Transverse colon (tissue), 4 donors: ENCODE results near the gene AGTRAP. TPM values are rescaled to one million over a fixed set of nuclear protein-coding genes. Genes with fewer than 3 reads are reported as not detected.

Experiments used
- DNase-seq: peaks from one replicate; pipeline ENCODE4 v3.0.0-alpha.2; 2019
- H3K27ac ChIP-seq, 4 donors: fragments of 200-600 bp; sonication (generic); 2 replicates each; pipeline ENCODE4 v1.5.1; 2016 to 2018; ENCODE audit warnings: inconsistent platforms in 4 of 4
- H3K27me3 ChIP-seq: fragments of 200-600 bp; sonication (generic); 2 replicates; pipeline ENCODE4 v1.5.1; 2017; ENCODE audit warnings: inconsistent platforms
- H3K36me3 ChIP-seq, 4 donors: fragments of 200-600 bp; sonication (generic); 2 replicates each; pipeline ENCODE4 v1.5.1; 2017 to 2019; ENCODE audit warnings: inconsistent platforms in 4 of 4
- H3K4me1 ChIP-seq, 4 donors: fragments of 200-600 bp; sonication (generic); 2 replicates each; pipeline ENCODE4 v1.5.1; 2017 to 2020; ENCODE audit warnings: inconsistent platforms in 4 of 4
- H3K4me3 ChIP-seq, 4 donors: fragments of 200-600 bp; sonication (generic); 1 replicate in 1 of 4; 2 replicates in 3 of 4; pipeline versions ENCODE4 v1.5.1 to v1.6.1; 2017 to 2019; ENCODE audit warnings: inconsistent platforms in 4 of 4
- H3K9me3 ChIP-seq, 2 donors: fragments of 200-600 bp; sonication (generic); 2 replicates each; pipeline ENCODE4 v1.5.1; 2017 to 2019; ENCODE audit warnings: inconsistent platforms in 2 of 2
- EP300 ChIP-seq: sonication (generic); formaldehyde crosslinking; IDR thresholded peaks from one replicate; pipeline ENCODE4 v1.6.1; 2017; ENCODE audit warnings: antibody characterized with exemption, low read depth
- POLR2A ChIP-seq: fragments of 450-650 bp; IDR thresholded peaks from one replicate; pipeline ENCODE4 v1.6.1; 2016; ENCODE audit warnings: antibody characterized with exemption, mild to moderate bottlenecking, moderate library complexity
- POLR2AphosphoS5 ChIP-seq, 3 donors: sonication (generic); formaldehyde crosslinking; IDR thresholded peaks; one replicate each; pipeline ENCODE4 v1.6.1; 2016; ENCODE audit warnings: antibody characterized with exemption in 3 of 3
- WGBS, 2 donors: methylation state at CpG; one replicate each; pipeline ENCODE4 v1.1.5; 2018; ENCODE audit warnings: low coverage in 1 of 2; 5-methylcytosine and 5-hydroxymethylcytosine counted together
- in situ Hi-C, 4 donors: fragments of 200-750 bp; cut with MboI; loops; one replicate each; pipeline versions ENCODE4 v1.15.0 to v1.15.1; 2017; ENCODE audit warnings: low sequenced_read_pairs in 3 of 4, low pct_ligation_motif_present in 1 of 4, low pct_unique_long_range_greater_than_20kb in 1 of 4
- intact Hi-C: fragments of 100-400 bp; cut with DNase I; formaldehyde crosslinking; loops from one replicate; pipeline ENCODE4 v1.15.1; 2023; ENCODE audit warnings: low total_unique reads
- total RNA-seq, 4 donors: library from RNA; depleted of rRNA; stranded (reverse); fragments of >200 nt; gene quantifications; one replicate each; pipeline ENCODE4 v1.1.0, GENCODE V29; 2016
- TF ChIP-seq, protein P1 (sequence below), 5 experiments: fragments of 200-600 bp in 3 of 5; fragments of 450-650 bp in 2 of 5; sonication (generic) in 3 of 5; IDR thresholded peaks; 1 replicate in 2 of 5; 2 replicates in 3 of 5; pipeline ENCODE4 v1.5.1; 2016 to 2017; ENCODE audit warnings: antibody characterized with exemption in 5 of 5, inconsistent platforms in 3 of 5, mild to moderate bottlenecking in 2 of 5, moderate library complexity in 1 of 5

AGTRAP gene, protein sequence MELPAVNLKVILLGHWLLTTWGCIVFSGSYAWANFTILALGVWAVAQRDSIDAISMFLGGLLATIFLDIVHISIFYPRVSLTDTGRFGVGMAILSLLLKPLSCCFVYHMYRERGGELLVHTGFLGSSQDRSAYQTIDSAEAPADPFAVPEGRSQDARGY
- total RNA-seq: 10 to 100 TPM in 3 of 4 donors, 1 to 10 TPM in 1; 1.2 to 27.0 (median 22.7) TPM

DNA sequence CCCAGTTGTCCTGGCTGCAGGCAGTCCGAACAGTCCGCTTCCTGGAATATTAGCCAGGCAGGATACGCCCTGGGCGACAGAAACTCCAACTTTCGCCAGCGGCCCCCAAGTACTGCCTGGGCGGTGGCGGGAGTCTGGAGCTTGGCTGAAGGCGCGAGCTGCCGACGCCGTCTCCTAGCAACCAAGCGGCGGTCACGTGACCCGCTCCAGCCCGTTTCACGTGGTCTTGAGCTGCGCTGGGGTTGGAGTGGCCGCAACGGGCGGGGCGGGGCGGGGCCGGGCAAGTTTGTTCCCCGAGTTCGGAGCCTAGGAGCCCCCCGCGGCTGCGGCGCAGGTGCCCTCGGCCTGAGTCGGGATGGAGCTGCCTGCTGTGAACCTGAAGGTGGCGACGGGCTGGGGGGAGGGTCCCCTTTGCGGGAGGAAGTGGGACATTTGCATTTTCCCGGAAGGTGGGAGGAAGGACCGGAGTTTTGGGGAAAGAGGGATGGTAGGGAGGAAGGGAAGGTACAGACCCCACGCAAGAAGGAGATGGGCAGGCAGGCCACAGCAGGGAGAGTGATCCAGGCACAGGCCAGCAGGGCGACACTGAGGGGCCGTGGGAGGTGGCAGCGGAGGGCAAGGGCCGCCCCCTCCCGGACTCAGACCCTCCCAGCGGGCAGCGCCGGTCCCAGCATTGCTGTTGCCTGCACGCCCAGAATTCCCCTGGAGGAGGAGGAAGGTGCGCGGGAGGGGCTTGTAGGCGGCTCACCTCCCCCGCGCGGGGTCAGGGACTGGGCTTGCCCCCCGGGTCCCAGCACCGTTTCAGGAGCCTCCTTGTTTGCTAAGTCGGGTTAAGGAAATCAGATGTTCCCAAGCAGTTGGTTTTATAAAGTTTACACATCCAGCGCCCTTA is at the start of gene AGTRAP:
TSS of gene AGTRAP (plus strand) at position 283 of the 892 bp plus-strand sequence. CDS start at position 356, 73 bp downstream.
- peak within 1 kb of the TSS; percentile 67 to 82 (median 78) for H3K4me3 ChIP-seq
- in situ Hi-C loops: no loop called here
- H3K27me3 ChIP-seq: no peaks in the 10 kb centered on the region
- WGBS, 2 donors: 0 to 1% methylated on average over 5 to 55 of the region's 59 CpGs
- peak within 1 kb of the TSS; percentile 77 to 90 (median 84) for H3K27ac ChIP-seq
- H3K36me3 ChIP-seq: no peaks in the 10 kb centered on the region
- no peaks in the 10 kb centered on the region for H3K9me3 ChIP-seq
- peaks cover 6 to 39% (median 24%) of the 10 kb centered on the region in 4 donors for H3K4me1 ChIP-seq
- intact Hi-C loops: loop anchor here (10.0 kb wide), 1 partner anchor 69 kb away; the partner anchor contains the start of genes CLCN6 and MTHFR
- DNase-seq: peak; percentile 96
- TF ChIP-seq, protein P1, sequence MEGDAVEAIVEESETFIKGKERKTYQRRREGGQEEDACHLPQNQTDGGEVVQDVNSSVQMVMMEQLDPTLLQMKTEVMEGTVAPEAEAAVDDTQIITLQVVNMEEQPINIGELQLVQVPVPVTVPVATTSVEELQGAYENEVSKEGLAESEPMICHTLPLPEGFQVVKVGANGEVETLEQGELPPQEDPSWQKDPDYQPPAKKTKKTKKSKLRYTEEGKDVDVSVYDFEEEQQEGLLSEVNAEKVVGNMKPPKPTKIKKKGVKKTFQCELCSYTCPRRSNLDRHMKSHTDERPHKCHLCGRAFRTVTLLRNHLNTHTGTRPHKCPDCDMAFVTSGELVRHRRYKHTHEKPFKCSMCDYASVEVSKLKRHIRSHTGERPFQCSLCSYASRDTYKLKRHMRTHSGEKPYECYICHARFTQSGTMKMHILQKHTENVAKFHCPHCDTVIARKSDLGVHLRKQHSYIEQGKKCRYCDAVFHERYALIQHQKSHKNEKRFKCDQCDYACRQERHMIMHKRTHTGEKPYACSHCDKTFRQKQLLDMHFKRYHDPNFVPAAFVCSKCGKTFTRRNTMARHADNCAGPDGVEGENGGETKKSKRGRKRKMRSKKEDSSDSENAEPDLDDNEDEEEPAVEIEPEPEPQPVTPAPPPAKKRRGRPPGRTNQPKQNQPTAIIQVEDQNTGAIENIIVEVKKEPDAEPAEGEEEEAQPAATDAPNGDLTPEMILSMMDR (IDR thresholded peaks at IDR 0.05): peak in 2 of 5 experiments; percentile 9 to 11
- TF ChIP-seq POLR2AphosphoS5 (IDR thresholded peaks at IDR 0.05) (peak; percentile 18 to 42 (median 21)), POLR2A (no peak), EP300 (no peak)

DNA sequence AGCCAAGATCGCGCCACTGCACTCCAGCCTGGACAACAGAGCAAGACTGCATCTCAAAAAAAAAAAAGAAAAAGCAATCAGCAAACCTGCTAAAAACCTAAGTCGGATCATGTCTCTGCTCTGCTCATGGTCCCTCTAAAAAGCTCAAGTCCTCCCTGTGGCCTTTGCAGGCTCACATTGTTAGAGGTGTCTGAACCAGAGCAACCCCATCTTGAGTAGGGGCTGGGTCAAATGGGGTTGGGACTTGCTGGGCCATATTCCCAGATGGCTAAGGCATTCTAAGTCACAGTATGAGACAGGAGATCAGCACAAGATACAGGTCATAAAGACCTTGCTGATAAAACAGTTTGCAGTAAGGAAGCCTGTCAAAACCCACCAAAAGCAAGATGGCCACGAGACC is 47.4 kb upstream of the AGTRAP start:
- no peaks in the 10 kb centered on the region for H3K9me3 ChIP-seq
- no peak overlapping the region for H3K27ac ChIP-seq
- WGBS, 2 donors: 88 to 89% methylated on average over 3 to 4 of the region's 4 CpGs
- DNase-seq: no peak
- H3K4me1 ChIP-seq: peaks cover 4 to 21% (median 17%) of the 10 kb centered on the region in 4 donors
- H3K36me3 ChIP-seq: no peaks in the 10 kb centered on the region
- in situ Hi-C loops (no loop called here), intact Hi-C loops (no loop called here)
- no peak overlapping the region for H3K4me3 ChIP-seq
- H3K27me3 ChIP-seq: peaks cover 69% of the 10 kb centered on the region
- TF ChIP-seq POLR2AphosphoS5 (IDR thresholded peaks at IDR 0.05): no peak
- TF ChIP-seq EP300: no peak
- TF ChIP-seq, protein P1 (IDR thresholded peaks at IDR 0.05): no peak

DNA sequence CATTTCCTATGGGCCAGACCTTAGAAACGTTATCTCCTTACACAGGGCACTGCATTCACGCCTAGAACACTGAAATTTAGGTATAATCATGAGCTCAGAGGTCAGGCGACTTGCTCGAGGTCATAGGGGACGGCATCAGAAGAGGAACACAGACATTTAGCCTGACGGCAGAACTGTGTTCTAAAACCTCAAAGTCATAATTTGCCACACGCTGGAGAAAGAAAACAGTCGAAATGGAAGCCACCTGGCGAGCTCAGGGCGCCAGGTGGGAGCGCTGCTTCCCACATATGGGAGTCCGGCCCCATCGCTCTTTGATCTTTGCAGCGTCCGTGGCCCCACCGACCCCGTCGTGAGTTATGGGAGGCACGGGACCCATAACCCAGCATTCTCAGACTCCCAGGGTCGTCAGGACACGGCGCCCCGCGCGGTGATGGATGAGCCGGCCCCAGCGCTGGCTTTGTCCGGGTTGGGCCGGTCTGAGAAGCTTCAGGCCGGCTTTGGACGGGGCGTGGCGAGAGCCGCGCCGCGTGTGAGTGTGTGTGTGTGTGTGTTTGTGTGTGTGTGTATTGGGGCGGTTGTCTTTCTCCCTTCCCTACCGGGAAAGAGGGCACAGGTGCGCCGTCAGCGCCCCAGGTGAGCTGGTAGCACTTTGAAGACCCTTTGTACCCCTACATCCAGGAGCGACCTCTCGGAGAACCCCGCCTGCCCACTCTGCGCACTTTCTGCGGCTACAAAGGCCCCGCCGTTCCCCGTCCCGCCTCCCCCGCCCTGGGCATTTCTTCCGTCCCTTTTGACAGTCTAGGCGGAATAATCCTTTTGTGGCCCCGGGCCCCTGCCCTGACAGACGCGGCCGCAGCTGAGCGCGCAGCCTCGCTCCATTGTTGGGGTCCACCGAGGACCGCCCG is 45.3 kb upstream of the AGTRAP start:
- Histone ChIP-seq H3K36me3 (no peaks in the 10 kb centered on the region), H3K9me3 (no peaks in the 10 kb centered on the region), H3K27me3 (peaks cover 85% of the 10 kb centered on the region), H3K4me1 (peaks cover 4 to 21% (median 17%) of the 10 kb centered on the region in 4 donors), H3K27ac (no peak overlapping the region), H3K4me3 (peak overlapping the region in 2 of 4 donors; percentile 12 to 39)
- WGBS, 2 donors: 6% methylated on average over 56 of the region's 64 CpGs; no CpG with 5 or more reads in 1 of the 2 donors
- TF ChIP-seq EP300 (no peak), POLR2AphosphoS5 (IDR thresholded peaks at IDR 0.05) (no peak), POLR2A (no peak)
- TF ChIP-seq, protein P1 (IDR thresholded peaks at IDR 0.05): no peak
- intact Hi-C loops (no loop called here), in situ Hi-C loops (no loop called here)
- DNase-seq: no peak
